Activated CD4-positive, alpha-beta T cell treated with anti-CD3 and anti-CD28 coated beads, Interleukin-2, amount 10 ng/mL, durations not matched to agents 24 days and 14 days (primary cell): Measurements from ENCODE around the gene NLRX1. TPM values are rescaled to one million over a fixed set of nuclear protein-coding genes. Genes with fewer than 3 reads are reported as not detected.
A peak's percentile ranks its signal among the peaks of the same experiment; 100 is the strongest.
"Not testable (repeated sequence)": the region's sequence is repeated elsewhere in the genome, so short reads cannot be mapped to it uniquely, and the experiment has no call there.

Experiments used
- DNase-seq: peaks from one replicate; pipeline ENCODE4 v3.0.0; 2022
- H3K27ac Mint-ChIP-seq: one replicate; pipeline ENCODE4 v1.8.0; 2022; ENCODE audit warnings: mild to moderate bottlenecking, mixed read lengths
- H3K27me3 Mint-ChIP-seq: one replicate; pipeline ENCODE4 v1.8.0; 2022; ENCODE audit warnings: mixed read lengths
- H3K36me3 Mint-ChIP-seq: one replicate; pipeline ENCODE4 v1.8.0; 2022; ENCODE audit warnings: low read depth, mild to moderate bottlenecking, mixed read lengths
- H3K4me1 Mint-ChIP-seq: one replicate; pipeline ENCODE4 v1.8.0; 2021; ENCODE audit warnings: mixed read lengths
- H3K4me3 Mint-ChIP-seq: one replicate; pipeline ENCODE4 v1.8.0; 2022; ENCODE audit warnings: mild to moderate bottlenecking, moderate library complexity, mixed read lengths
- H3K9me3 Mint-ChIP-seq: one replicate; pipeline ENCODE4 v1.8.0; 2021; ENCODE audit warnings: mixed read lengths
- intact Hi-C: fragments of 100-400 bp; cut with micrococcal nuclease; formaldehyde crosslinking; loops from one replicate; pipeline ENCODE4 v1.15.1; 2023
- total RNA-seq: library from RNA; stranded (reverse); gene quantifications from 2 replicates; pipeline ENCODE4 v1.2.3, GENCODE V29; 2022

NLRX1 gene, protein sequence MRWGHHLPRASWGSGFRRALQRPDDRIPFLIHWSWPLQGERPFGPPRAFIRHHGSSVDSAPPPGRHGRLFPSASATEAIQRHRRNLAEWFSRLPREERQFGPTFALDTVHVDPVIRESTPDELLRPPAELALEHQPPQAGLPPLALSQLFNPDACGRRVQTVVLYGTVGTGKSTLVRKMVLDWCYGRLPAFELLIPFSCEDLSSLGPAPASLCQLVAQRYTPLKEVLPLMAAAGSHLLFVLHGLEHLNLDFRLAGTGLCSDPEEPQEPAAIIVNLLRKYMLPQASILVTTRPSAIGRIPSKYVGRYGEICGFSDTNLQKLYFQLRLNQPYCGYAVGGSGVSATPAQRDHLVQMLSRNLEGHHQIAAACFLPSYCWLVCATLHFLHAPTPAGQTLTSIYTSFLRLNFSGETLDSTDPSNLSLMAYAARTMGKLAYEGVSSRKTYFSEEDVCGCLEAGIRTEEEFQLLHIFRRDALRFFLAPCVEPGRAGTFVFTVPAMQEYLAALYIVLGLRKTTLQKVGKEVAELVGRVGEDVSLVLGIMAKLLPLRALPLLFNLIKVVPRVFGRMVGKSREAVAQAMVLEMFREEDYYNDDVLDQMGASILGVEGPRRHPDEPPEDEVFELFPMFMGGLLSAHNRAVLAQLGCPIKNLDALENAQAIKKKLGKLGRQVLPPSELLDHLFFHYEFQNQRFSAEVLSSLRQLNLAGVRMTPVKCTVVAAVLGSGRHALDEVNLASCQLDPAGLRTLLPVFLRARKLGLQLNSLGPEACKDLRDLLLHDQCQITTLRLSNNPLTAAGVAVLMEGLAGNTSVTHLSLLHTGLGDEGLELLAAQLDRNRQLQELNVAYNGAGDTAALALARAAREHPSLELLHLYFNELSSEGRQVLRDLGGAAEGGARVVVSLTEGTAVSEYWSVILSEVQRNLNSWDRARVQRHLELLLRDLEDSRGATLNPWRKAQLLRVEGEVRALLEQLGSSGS
- total RNA-seq: 23.3 and 25.0 TPM in 2 replicates

DNA sequence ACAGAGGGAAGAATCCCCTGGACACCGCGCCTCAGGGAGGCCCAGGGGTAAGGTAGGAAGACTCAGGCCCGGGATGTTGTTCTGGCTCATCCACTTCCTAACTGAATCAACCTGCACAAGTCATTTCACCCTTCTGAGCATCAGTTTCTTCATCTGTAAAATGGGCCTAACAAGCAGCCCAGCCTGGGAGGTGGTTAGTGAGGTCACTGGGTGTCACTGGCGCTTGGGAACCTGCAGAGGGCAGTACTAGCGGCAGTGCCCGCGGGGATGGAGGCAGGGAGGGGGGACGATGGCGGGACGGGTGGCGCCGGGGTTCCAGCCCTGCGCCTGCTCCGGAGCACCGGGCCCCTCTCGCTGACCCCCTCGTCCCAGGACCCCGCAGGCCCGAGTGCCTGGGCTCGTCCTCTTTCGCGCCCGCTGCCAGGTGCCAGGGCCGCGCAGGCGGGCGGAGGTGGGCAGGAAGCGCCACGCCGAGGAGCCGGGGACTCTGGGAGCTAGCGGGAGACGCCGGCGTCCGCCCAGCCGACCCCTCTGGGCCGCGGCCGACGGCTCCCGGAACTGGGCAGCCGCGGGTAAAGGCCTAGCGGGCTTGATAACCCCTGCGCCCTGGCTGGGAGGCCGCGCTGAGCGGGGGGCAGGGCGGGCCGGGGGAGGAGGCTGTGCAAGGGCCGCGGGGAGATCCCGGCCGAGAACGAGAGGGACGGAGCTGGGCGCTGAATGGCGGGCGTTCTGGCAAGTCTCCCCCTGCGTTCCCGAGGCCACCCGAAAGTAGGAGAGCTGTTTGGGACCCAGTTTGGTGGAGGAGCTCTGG is at the start of gene NLRX1:
TSS of gene NLRX1 (plus strand) at position 255 of the 811 bp plus-strand sequence. CDS start 2,679 bp downstream, outside the sequence.
- intact Hi-C loops: loop anchor here (1.0 to 2.0 kb wide), 5 partner anchors 22 to 154 kb away; partner anchors contain the start of gene HINFP
- H3K27ac Mint-ChIP-seq: peak within 1 kb of the TSS; percentile 94

DNA sequence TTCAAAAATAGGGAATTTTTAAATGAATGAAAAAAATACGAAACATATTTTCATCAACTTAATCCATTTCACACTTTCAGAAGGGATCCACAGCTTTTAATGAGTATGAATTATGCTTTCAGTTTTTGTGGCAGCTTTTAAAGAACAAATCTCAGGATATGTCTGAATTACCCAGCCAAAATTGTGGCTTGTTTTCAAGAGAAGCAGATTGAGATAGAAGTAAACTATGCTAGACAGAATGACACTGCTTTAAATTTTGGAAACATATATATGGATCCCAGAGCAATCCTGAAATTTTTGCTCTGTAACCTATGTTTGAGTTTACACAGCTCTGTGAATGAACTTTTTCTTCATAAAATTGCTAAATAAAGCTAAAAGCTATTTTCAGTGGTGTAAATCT is 49.6 kb upstream of the NLRX1 start:
- Mint-ChIP-seq H3K27ac (no peak overlapping the region), H3K4me3 (no peak overlapping the region), H3K27me3 (no peaks in the 10 kb centered on the region), H3K4me1 (peaks cover 38% of the 10 kb centered on the region), H3K36me3 (peaks cover 32% of the 10 kb centered on the region), H3K9me3 (no peaks in the 10 kb centered on the region)
- intact Hi-C loops: no loop called here
- DNase-seq: no peak

More for the DNA sequence above, at the start of gene NLRX1:
- Mint-ChIP-seq H3K36me3 (peaks cover 4% of the 10 kb centered on the region), H3K4me3 (peak within 1 kb of the TSS; percentile 94), H3K9me3 (no peaks in the 10 kb centered on the region), H3K27me3 (no peaks in the 10 kb centered on the region), H3K4me1 (peaks cover 16% of the 10 kb centered on the region)
- peak; percentile 95 for DNase-seq

DNA sequence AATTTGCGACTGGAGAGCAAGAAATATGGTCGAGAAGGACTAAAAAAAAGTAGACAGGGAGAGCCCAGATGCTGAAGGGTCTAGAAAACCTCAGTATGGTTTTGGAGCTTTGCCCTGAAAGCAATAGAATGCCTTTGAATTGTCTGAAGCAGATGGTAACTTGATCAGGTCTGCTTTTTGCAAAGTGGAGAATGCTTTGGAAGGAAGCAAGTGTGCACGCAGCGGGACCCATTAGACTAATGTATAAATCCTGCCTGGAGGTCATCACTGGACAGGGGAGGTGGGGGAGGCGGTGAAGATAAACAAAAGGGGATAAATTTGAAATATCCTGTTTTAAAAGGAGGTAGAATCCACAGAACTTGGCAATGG is 47.9 kb upstream of the NLRX1 start:
- peaks cover 29% of the 10 kb centered on the region for H3K36me3 Mint-ChIP-seq

DNA sequence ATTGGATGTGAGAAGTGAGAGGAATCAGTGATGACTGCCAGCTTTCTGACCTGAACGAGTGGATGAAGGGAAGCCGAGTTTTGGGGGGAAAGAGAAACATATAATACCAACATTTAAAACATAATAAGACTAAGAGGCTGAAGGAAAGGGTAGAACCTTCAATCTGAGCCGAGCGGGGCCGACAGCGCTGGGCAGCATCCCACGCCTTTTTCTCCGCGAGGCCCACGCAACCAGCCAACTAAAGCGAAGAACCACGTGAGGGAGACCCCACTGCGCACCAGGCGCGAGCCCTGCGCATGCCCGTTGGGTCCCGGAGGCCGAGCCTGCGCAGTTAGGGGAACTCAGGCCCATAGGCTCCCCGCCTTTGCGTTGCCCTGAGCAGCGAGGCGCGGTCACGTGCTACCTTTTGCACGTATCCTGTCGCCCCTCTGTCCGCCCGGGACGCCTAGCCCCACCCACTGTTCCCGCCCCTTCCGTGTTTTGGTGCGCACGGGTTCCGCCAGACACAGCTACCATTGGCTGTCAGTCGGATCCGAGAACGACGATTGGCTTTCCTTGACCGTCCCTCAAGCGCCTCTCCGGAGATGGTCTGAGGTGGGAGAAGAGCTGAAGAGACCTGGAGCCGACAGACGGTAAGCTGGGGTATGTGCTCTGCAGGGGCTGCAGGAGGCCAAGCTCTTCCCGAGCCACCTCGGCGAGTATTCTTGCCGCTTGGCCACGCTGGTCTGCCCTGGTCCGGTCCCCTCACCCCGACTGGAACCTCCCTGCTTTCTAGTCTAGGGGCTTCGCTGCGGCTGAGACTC is 47.3 kb upstream of the NLRX1 start, which contains the start of gene HINFP:
TSS of gene HINFP (plus strand) at position 573 of the 803 bp plus-strand sequence. CDS start 5,365 bp downstream, outside the sequence.
- peak within 1 kb of the TSS; percentile 98 for H3K4me3 Mint-ChIP-seq
- peaks cover 26% of the 10 kb centered on the region for H3K4me1 Mint-ChIP-seq
- H3K27ac Mint-ChIP-seq: peak within 1 kb of the TSS; percentile 89
- intact Hi-C loops: loop anchor here (1.0 to 2.0 kb wide), 6 partner anchors 14 to 64 kb away; partner anchors contain the start of genes C2CD2L, HYOU1 and NLRX1
- peaks cover 24% of the 10 kb centered on the region for H3K36me3 Mint-ChIP-seq
- H3K27me3 Mint-ChIP-seq: no peaks in the 10 kb centered on the region
- H3K9me3 Mint-ChIP-seq: no peaks in the 10 kb centered on the region
- peak; percentile 100 for DNase-seq

More for the DNA sequence above, 47.9 kb upstream of the NLRX1 start:
- no peaks in the 10 kb centered on the region for H3K9me3 Mint-ChIP-seq
- peak overlapping the region; percentile 89 for H3K27ac Mint-ChIP-seq
- H3K4me3 Mint-ChIP-seq: peak overlapping the region; percentile 98
- intact Hi-C loops: loop anchor here (1.0 to 2.0 kb wide), 6 partner anchors 13 to 63 kb away; partner anchors contain the start of genes C2CD2L, HYOU1 and NLRX1
- no peak for DNase-seq
- H3K27me3 Mint-ChIP-seq: no peaks in the 10 kb centered on the region
- H3K4me1 Mint-ChIP-seq: peaks cover 31% of the 10 kb centered on the region

DNA sequence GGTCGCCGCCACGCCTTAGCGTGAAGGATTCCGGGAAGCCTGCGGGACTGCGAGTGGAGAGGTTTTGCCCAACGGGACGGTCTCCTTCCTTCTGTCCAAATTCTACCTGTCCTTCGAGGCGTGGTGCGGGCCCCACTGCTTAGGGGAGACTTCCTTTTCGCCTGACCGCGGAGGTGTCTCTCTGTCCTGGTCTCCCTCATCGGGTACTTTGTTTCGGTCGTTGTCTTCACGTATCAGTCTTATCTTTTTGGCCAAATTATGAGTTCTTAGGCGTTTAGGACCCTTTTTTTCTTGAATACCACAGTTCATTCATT is 46.8 kb upstream of the NLRX1 start:
- H3K4me3 Mint-ChIP-seq: peak overlapping the region; percentile 98
- DNase-seq: no peak
- H3K27me3 Mint-ChIP-seq: no peaks in the 10 kb centered on the region
- H3K27ac Mint-ChIP-seq: peak overlapping the region; percentile 88
- H3K4me1 Mint-ChIP-seq: peaks cover 28% of the 10 kb centered on the region
- peaks cover 21% of the 10 kb centered on the region for H3K36me3 Mint-ChIP-seq
- intact Hi-C loops: loop anchor here (1.0 to 2.0 kb wide), 6 partner anchors 14 to 64 kb away; partner anchors contain the start of genes C2CD2L, HYOU1 and NLRX1
- H3K9me3 Mint-ChIP-seq: no peaks in the 10 kb centered on the region

DNA sequence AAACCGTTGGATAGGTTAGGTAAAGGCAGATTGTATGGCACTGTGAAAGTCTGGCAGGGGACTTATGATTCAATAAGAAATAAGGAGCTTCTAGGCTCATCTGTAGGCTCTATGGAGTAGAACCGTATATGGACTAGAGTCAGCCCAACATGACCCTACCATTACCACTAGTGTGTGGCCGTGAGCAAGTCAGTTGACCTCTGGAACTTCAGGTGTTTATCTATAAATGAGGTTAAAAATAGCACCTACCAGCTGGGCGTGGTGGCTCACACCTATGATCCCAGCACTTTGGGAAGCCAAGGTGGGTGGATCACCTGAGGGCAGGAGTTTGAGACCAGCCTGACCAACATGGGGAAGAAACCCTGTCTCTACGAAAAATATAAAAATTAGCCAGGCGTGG is 42.7 kb upstream of the NLRX1 start:
- Mint-ChIP-seq H3K27ac (no peak overlapping the region), H3K4me1 (peaks cover 23% of the 10 kb centered on the region), H3K27me3 (no peaks in the 10 kb centered on the region), H3K4me3 (no peak overlapping the region), H3K36me3 (peaks cover 28% of the 10 kb centered on the region), H3K9me3 (no peaks in the 10 kb centered on the region)
- intact Hi-C loops: no loop called here
- no peak for DNase-seq

DNA sequence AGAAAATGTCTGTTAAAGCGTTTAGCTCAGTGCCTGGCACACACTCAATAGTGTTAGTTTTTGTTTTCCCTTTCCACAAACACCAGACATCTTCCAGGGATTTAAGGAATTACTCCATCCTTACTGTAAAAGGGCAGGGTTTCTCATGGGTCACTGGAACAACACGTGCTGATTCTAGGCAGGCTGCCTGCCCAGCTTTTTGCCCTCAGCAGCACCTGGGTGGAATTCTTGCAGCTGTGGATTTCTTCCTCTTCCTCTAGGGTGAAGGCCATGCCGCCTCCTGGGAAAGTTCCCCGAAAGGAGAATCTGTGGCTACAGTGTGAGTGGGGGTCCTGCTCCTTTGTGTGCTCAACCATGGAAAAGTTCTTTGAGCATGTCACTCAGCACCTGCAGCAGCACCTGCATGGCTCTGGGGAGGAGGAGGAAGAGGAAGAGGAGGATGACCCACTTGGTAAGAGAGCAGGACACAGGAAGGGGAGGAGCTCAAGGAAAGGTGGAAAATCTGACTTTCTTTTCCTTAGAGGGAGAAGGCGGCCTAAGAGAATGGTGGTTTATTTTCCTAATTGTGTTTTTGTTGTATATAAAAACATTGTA is 41.8 kb upstream of the NLRX1 start:
- no peaks in the 10 kb centered on the region for H3K27me3 Mint-ChIP-seq
- no peak for DNase-seq
- peaks cover 21% of the 10 kb centered on the region for H3K4me1 Mint-ChIP-seq
- H3K4me3 Mint-ChIP-seq: no peak overlapping the region
- intact Hi-C loops: no loop called here
- H3K27ac Mint-ChIP-seq: peak overlapping the region; percentile 83
- H3K36me3 Mint-ChIP-seq: peaks cover 37% of the 10 kb centered on the region
- H3K9me3 Mint-ChIP-seq: no peaks in the 10 kb centered on the region

DNA sequence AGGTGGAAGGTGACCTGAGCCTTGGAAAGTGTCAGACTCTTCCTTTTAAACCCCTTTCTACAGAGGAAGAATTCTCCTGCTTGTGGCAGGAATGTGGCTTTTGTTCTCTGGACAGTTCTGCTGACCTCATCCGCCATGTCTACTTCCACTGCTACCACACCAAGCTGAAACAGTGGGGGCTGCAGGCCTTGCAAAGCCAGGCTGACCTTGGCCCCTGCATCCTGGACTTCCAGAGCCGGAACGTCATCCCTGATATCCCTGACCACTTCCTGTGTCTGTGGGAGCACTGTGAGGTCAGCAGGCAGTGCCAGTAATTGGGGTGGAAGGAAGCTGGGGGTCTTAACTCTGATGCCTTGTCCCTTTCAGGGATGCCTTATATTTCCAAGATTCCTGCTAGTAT is 37.9 kb upstream of the NLRX1 start:
- Mint-ChIP-seq H3K9me3 (no peaks in the 10 kb centered on the region), H3K4me3 (no peak overlapping the region), H3K4me1 (peaks cover 7% of the 10 kb centered on the region), H3K36me3 (peaks cover 50% of the 10 kb centered on the region), H3K27ac (no peak overlapping the region), H3K27me3 (no peaks in the 10 kb centered on the region)
- DNase-seq: no peak
- intact Hi-C loops: no loop called here

DNA sequence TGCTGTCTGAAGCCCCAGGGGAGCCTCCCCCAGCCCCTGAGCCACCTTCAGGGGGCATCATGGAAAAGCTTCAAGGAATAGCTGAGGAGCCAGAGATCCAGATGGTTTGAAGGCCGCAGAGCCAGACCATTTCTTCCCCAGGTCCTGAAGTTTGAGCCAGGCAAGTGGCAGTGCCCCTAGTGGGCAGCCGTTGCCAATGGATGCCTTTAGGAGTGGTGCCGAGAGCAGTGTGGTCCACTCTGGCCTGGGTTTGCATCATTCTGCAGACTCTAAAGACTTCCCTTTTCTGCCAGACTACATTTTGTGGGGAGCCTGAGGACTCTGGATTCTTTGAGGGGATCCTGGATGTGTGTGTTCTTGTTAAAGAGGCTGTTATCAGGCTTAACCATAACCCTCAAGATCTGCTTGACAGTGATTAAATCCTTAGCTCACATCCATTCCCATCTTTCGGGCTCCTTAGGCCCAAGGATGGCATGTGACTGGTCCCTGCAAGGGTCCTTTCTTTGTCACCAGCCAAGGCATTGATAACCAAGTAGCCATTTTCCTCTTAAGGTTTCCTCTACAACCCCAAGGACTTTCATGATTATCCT is 34.0 kb upstream of the NLRX1 start:
- DNase-seq: no peak
- intact Hi-C loops: no loop called here
- H3K27me3 Mint-ChIP-seq: peaks cover 12% of the 10 kb centered on the region
- H3K4me1 Mint-ChIP-seq: peaks cover 5% of the 10 kb centered on the region
- H3K27ac Mint-ChIP-seq: no peak overlapping the region
- peaks cover 45% of the 10 kb centered on the region for H3K36me3 Mint-ChIP-seq
- no peaks in the 10 kb centered on the region for H3K9me3 Mint-ChIP-seq
- no peak overlapping the region for H3K4me3 Mint-ChIP-seq

DNA sequence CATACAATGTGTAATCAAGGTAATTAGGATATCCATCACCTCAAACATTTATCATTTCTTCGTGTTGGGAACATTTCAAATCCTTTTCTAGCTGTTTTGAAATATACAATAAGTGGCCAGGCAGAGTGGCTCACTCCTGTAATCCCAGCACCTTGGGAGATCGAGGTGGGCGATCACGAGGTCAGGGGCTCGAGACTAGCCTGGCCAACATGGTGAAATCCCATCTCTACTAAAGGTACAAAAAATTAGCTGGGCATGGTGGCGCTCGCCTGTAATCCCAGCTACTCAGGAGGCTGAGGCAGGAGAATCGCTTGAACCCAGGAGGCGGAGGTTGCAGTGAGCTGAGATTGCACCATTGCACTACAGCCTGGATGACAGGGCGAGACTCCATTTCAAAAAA is 29.2 kb upstream of the NLRX1 start:
- H3K27ac Mint-ChIP-seq, H3K4me1 Mint-ChIP-seq, H3K9me3 Mint-ChIP-seq, H3K36me3 Mint-ChIP-seq, DNase-seq, H3K4me3 Mint-ChIP-seq, intact Hi-C loops: not testable (repeated sequence)
- H3K27me3 Mint-ChIP-seq: peaks cover 21% of the 10 kb centered on the region

DNA sequence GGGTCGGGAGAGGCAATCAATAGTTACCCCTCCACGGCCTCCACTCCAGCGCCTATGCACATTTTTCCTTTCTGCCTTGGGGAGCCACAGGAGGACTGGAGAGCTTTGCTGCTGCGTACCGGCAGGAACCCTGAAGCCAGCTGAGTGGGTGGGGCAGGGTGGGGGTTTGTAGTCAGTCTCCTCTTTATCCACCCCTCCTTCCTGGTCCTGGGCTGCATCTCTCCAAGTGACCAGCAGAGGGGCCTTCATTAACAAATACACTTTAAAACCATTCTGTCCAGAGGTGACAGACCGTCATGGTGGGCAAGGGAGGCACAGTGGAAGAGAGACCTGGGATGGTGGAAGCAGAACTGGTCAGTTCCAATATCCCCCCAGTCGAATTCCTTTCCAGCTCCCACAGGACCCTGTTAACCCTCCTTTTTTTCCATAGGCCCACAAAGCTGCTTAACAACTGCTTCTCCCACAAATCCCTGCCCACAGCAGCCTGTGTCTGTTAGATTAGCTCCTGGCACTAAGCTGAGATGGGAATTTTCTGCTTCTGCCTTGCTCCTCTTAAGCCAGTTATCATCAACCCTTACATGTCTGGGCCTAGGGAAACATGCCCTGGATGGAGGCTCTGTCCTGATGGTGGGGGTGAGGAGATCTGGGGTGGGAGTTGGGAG is 23.6 kb upstream of the NLRX1 start:
- Mint-ChIP-seq H3K9me3 (no peaks in the 10 kb centered on the region), H3K27me3 (peaks cover 42% of the 10 kb centered on the region), H3K4me3 (no peak overlapping the region), H3K27ac (no peak overlapping the region), H3K36me3 (no peaks in the 10 kb centered on the region), H3K4me1 (peaks cover 6% of the 10 kb centered on the region)
- intact Hi-C loops: loop anchor here (2.0 to 5.0 kb wide), 2 partner anchors 52 to 177 kb away; no protein-coding TSS in a partner anchor
- DNase-seq: peak; percentile 74
